Astrocyte of the spinal cord (primary cell): ENCODE data around the gene SLC22A4.

Experiments used
- DNase-seq: peaks from one replicate; pipeline ENCODE4 v3.0.0; 2011; ENCODE audit warnings: low read depth, low spot score
- H3K4me3 ChIP-seq: 2 replicates; pipeline ENCODE4 v1.5.1; 2011; ENCODE audit warnings: low read depth, mild to moderate bottlenecking, low read length, moderate library complexity
- CTCF ChIP-seq: IDR thresholded peaks from 2 replicates; pipeline ENCODE4 v1.5.1; 2012; ENCODE audit warnings: low read depth, mild to moderate bottlenecking, low read length, inconsistent platforms
- in situ Hi-C: cut with HindIII; loops from 2 replicates; pipeline ENCODE4 v1.10.0; 2017; ENCODE audit warnings: low sequenced_read_pairs

SLC22A4 gene

DNA sequence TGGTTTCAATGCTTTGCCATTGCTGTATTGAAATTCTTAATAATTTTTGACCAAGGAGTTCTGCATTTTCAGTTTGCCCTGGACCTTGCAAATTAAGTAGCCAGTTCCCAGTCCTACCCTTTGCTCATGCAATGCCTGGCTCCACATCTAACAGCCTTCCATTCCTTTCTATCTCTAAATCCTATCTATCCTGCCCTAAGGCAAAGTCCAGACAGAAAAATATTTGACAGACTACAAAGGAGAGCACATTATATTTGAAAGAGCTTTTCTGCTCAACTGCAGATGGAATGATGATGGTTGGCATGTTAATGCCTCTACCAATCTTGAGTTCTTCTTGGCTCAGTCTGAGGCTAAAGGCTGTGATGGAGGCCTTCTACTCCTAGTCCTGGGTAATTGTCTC is 15.5 kb downstream of the SLC22A4 start:
- in situ Hi-C loops, result no loop called here
- no peak overlapping the region for H3K4me3 ChIP-seq
- TF ChIP-seq CTCF, result no peak
- no peak for DNase-seq

- DNase-seq, result no peak
Observed at GRCh38 chr5:132310141-132310834, 16.1 kb downstream of the SLC22A4 start.

DNA sequence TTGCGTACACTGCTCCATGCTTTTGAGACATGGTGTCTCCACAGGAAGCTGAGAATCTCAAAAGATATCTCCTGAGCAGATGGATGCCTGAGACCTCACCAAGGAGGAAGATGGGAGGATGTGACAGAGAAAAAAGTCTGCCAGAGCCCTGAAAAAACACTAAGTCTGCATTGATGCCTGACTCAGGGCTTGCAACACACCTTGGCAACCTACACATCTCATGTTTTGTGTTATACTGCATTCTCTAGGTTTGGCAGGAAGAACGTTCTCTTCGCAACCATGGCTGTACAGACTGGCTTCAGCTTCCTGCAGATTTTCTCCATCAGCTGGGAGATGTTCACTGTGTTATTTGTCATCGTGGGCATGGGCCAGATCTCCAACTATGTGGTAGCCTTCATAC is 19.2 kb downstream of the SLC22A4 start:
- no peak overlapping the region for H3K4me3 ChIP-seq
- DNase-seq, result no peak
- in situ Hi-C loops, result no loop called here
- TF ChIP-seq CTCF, result no peak

More at GRCh38 chr5:132310141-132310834, 16.1 kb downstream of the SLC22A4 start:
- H3K4me3 ChIP-seq, result no peak overlapping the region
- no peak for TF ChIP-seq CTCF
- in situ Hi-C loops, result no loop called here

DNA sequence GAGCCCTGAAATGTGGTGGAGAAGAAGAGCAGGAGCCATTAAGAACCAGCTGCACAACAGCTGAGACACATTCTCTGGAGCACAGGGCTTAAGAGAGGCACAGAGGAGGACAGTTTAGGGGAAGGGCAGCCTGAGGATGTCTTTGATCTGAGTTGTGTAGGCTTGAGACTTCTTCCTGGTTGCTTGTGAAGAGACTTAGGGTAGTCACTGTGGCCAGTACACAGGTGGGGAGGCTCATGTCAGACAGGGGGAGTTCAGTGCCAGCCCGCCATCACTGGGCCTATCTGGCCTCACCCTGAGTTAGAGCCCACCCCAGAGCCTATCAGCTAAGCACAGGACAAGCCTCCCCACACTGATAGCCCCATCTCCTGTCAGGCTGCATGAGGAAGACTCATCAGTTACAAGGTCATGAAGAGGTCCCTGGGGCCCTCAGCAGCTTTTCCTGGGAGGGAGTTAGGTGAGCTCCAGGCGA is 19.8 kb downstream of the SLC22A4 start:
- in situ Hi-C loops, result no loop called here

GRCh38 chr5:132315529-132316067 is 21.4 kb downstream of the SLC22A4 start:
- in situ Hi-C loops, result no loop called here
- no peak for DNase-seq
- no peak overlapping the region for H3K4me3 ChIP-seq
- TF ChIP-seq CTCF, result no peak

More for the DNA sequence above, 19.8 kb downstream of the SLC22A4 start:
- no peak overlapping the region for H3K4me3 ChIP-seq
- no peak for DNase-seq
- no peak for TF ChIP-seq CTCF

DNA sequence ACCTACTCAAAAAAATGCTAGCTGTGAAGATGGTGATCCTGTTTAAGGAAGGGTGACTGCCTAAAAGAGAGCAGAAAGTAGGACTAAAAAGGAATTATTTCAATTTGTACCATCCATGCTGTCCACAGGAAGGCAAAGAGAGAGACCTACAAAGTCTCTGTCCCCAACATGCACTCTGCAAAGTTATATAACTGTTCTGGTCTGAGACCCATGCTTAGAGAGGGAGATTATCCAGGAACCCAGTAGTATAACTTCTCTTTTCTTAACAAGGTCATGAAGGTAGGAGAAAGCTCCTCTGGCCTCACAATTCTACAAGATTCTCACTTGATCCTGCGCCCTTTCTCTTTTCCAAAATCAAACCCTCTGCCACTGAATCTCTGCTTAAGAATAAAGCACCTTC is 25.8 kb downstream of the SLC22A4 start:
- no peak overlapping the region for H3K4me3 ChIP-seq
- no peak for DNase-seq
- TF ChIP-seq CTCF, result no peak
- in situ Hi-C loops, result no loop called here
